NCI-H128 (cell line): ENCODE data around the gene LIMS1.
"Not testable (repeated sequence)": the region's sequence is repeated elsewhere in the genome, so short reads cannot be mapped to it uniquely, and the experiment has no call there.

Experiments
- DNase-seq: peaks from one replicate; lab custom pipeline; 2025; ENCODE audit not compliant: unreplicated experiment; lab: John Stamatoyannopoulos, UW

The LIMS1 gene

DNA sequence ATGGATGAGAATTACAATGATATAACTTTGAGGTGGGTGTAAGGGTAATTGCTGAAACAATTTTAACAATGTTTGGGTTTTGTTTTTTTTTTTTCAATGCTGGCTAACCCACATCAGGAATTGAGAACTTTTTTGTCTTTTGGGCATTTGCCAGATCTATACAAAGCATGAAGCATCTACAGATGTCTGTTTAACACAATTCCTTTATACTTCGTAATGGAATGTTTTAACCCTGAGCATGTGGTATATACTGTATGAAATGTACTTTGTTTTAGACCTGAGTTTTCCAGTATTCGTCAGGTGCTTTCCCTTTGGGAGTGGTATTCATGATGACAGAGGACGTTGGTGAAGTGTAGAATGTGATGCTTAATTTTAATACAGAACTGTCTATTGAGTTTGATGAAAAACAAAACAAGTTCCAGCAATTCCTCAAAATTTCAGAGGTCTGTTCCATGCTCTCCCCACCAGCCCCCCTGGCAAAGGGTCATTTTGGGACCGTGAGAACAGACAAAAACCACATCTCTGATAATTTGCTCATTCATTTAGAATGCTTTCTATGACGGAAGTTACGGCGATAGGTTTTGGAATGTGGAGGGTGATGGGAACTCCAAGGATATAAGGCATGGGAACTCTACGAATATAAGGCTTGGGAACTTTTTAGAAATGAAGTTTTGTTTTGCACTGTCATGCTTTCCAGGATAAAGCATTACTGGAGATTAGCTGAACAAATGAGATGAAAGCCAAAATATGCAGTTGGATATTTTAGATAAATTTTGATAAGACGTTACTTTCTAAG, 14.1 kb downstream of the LIMS1 start:
- DNase-seq: no peak

DNA sequence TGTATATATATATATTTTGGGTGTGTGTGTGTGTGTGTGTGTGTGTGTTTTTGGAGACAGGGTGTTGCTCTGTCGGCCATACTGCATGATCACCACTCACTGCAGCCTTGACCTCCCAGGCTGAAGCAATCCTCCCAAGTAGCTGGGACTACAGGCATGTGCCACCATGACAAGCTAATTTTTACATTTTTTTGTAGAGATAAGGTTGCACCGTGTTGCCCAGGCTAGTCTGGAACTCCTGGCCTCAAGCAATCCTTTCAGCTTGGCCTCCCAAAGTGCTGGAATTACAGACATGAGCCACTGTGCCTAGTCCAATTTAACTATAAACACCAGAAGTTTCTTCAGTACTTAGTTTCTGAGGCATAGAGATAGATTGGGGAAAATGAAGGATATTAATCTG, 18.3 kb downstream of the LIMS1 start:
- DNase-seq: no peak

DNA sequence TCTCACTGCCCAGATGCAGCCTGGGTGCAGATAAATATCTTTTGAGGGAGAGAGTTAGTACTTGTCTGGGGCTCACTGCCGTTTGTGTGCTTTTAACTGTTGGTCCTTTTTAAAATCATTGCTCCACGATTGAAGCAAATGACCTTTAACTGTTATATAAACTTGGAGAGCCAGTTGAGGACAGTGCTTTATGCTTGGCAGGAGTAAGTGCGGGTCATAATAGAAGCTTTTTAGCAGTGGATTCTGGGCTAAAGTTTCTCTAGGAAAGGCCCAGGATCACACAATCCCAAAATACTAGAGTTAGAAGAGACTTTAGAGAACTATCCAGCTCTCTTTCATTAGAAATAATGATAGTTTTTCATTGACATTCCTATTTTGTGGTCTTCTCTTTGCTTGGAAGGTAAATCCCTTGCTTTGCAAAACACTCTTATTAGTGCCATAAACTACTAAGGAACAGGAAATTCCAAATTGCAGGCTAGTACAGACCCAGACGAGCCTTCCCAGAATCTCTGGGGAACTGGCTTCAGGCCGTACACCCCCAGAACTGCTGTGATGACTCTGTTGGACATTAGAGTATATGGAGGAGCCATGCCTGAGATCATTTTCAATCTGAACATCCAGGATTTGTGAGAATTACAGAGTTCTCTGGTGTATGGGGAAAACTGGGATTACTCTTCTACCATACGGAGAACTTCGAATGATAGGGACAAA, 19.1 kb downstream of the LIMS1 start:
- no peak for DNase-seq

GRCh38 chr2:108554528-108554927, 20.3 kb downstream of the LIMS1 start:
- no peak for DNase-seq

GRCh38 chr2:108555572-108555971, 21.3 kb downstream of the LIMS1 start:
- no peak for DNase-seq

GRCh38 chr2:108556581-108556980, 22.3 kb downstream of the LIMS1 start:
- DNase-seq: not testable (repeated sequence)

GRCh38 chr2:108560241-108560811, 26.1 kb downstream of the LIMS1 start:
- DNase-seq: no peak

DNA sequence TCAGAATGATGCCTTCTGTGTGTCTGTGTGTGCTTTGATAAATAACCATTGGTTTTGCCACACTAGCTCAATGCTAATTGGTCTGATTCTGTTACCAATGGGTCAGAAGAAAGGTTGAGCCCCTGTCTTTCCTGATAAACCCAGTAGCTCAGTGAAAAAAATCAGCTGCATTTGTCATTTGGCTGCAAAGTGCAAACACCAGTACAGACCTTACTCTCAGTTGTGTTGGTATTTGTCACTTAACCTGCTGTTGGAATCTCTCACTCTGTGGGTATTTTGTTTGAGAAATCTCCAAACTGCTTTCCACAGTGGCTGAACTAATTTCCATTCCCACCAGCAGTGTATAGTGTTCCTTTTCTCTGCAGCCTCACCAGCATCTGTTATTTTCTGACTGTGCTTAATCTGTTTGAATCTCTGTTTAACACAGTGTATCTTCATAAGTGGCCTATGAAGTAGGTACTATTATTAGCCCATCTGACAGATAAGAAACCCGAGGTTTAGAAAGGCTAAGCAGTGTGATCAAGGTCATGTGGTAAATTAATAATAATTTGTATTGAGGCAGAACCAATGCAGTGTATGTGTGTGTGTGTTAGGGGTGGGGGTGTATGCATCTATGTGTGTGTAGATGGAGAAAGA, 26.7 kb downstream of the LIMS1 start:
- DNase-seq: no peak

DNA sequence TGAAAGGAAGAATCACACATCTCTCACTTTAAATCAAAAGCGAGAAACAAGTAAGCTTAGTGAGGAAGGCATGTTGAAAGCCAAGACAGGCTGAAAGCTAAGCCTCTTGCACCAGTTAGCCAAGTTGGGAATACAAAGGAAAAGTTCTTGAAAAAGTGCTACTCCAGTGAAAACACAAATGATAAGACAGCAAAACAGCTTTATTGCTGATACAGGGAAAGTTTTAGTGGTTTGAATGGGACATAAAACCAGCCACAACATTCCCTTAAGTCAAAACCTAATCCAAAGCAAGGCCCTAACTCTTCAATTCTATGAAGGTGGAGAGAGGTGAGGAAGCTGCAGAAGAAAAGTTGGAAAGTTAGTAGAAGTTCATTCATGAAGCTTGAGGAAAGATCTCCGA, 28.0 kb downstream of the LIMS1 start:
- no peak for DNase-seq

- no peak for DNase-seq
Observed at GRCh38 chr2:108564510-108564909, 30.2 kb downstream of the LIMS1 start.

GRCh38 chr2:108565778-108566375, 31.6 kb downstream of the LIMS1 start:
- no peak for DNase-seq

DNA sequence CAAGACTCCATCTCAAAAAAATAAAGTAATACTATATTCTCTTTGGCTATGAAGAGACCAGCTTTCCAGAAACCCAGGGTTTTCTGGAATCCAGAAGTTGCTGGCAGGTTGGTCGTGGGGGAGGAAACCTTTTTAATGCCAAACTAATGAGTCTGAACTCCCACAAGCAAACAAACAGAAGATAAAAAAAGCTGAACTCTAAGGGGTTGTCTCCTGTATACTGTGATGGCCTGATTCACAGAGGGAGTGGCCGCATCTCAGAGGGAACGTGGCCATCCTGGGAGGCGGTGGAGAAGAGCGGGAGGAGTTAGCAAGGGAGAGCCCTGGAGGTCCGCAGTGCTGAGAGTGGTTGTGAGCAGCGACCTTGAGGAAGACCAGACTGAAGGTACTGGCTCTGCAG, 36.1 kb downstream of the LIMS1 start:
- DNase-seq: no peak

DNA sequence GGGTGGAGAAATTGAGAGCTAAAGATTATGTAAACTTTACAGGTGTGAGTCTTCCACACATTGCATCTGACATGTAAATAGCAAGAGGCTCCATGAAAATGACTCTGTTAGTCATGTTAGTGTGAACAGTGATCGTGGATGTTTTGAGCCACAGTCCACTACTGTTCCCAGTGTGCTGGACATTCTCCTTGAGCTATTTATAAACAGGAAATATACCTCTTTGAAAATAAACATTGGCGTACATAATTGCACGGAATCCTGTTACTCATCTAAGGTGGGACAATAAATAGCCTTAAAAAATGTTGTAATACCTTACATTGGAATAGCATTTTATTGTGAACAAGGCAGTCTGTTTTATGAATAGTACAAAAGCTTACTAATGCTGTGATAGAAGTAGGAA, 37.0 kb downstream of the LIMS1 start:
- no peak for DNase-seq

- DNase-seq: no peak
Observed at GRCh38 chr2:108573061-108573460, 38.8 kb downstream of the LIMS1 start.

GRCh38 chr2:108574332-108574731, 40.1 kb downstream of the LIMS1 start:
- no peak for DNase-seq

DNA sequence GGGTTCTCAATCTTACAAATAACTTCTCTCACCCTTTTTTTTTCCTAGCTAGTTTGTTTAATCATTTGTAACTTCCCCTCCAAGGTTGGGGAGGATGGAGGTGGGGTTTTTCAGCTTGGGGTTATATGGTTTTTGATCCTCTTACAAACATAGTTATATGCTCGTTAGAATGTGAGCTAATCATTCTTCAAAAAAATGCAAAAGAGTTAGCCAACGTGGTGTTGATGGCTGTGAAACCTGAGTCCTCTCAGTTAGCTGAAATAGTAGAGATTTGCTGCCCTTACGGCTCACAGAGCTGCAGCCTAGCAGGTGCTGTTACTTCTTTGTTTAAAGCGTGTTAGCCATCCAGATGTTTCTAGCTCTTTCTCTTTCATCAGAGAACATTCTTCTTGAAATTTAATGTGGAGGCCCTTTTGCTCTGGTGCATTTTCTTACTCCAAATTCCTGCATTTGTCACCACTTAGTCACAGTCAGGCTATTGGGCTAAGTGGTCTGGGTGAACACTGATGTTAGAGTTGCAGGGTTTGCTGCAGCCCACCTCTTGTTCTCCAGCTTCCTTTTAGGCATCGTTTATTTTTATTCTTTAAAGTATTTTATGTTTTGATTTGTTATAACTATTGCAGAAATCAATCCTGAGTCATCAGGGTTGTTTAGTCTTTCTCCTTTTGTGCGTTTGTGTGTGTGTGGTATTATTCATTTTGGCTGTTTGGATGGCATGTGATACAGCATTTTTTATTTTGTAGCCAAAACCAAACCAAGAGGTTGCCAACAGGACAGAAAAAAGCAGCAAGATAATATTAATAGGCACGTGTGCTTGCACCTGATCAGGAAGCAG, 41.1 kb downstream of the LIMS1 start:
- DNase-seq: no peak

DNA sequence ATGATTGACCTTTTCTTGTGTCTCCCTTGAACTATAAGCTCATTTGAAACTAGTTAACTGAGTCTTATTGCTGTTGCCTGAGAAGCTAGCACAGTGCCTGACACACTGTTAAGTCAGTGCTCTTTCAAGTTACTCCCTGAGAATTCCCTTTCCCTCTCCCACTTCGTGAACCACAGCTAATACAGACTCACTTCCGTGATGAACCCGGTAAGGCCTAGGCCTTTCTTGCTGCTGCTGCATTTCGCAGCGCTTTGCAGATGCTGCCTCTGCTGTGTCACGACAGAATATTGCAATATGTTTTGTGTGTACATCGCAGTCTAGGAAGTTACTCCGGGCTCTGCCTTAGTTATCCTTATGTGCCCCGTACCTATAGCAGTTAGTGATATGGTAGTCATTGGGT, 42.8 kb downstream of the LIMS1 start:
- no peak for DNase-seq

GRCh38 chr2:108579623-108580022, 45.4 kb downstream of the LIMS1 start:
- no peak for DNase-seq

- no peak for DNase-seq
Observed at GRCh38 chr2:108580050-108580449, 45.8 kb downstream of the LIMS1 start.

DNA sequence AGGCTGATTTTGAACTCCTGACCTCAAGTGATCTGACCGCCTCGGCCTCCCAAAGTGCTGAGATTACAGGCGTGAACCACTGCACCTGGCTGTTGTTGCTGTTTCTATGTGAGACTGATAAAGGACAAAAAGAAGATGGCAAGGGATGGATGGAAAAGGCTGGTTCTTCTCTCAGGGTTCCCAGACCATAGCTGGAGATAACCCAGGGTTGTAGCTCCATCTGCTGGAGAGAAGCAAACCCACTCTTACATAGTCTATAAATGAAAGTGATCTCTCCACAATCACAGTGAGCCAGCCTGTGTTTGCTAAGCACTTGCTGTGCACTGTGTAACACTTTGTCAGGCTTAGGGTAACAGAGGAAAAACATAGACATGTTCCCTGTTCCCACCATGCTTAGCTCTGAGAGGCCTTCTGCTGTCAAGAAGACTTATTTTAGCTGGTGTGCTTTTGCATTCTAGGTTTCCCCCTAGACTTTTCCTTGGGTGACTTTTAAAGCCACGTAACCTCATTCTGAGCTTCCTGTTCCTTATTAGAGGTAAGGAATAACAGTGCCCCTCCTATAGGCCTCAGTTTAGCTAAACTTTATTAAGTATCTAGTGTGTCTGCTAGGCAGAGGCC, 49.7 kb downstream of the LIMS1 start:
- DNase-seq: peak; percentile 60
